Measurements from ENCODE around the gene RNFT2. TPM values are rescaled to one million over a fixed set of nuclear protein-coding genes. Genes with fewer than 3 reads are reported as not detected.
"Not testable (repeated sequence)": the region's sequence is repeated elsewhere in the genome, so short reads cannot be mapped to it uniquely, and the experiment has no call there.

RNFT2 gene
- polyA plus RNA-seq, 4 donors, result 2.6 to 6.8 (median 6.3) TPM

DNA sequence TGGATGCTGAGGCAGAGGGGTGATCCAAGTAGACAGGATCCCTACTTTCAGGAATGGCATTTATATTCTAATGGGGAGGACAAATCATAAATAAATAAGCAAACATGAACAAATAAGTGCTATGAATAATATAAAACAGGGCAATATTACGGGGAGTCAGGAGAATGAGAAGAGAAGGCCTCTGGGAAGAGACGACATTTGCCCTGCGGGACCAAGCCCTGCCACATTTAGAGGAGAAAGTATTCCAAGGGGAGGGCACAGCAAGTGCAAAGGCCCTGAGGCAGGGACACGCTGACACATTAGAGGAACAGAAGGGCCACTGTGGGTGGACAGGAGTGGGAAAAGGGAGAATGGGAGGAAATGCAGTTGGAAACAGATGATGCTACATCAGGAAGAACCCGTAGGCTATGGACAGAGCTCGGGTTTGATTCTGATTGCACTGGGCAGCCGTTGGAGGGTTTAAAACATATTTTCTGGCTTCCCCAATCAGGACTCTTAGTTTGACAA, 1.3 kb downstream of the RNFT2 start:
- DNase-seq (ENCODE audit: low read depth in 4 of 4, low spot score in 3 of 4), result no peak

DNA sequence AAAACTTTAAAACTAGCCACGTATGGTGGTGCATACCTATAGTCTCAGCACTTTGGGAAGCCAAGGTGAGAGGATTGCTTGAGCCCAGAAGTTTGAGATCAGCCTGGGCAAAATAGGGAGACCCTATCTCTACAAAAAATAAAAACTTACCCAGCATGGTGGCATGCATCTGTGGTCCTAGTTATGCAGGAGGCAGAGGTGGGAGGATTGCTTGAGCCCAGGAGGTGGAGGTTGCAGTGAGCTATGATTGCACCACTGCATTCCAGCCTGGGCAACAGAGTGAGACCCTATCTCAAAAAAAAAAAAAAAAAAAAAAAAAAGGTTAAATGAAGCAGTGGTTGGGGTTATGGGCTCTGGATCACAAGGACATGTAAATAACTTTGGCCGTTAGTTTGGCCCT, 4.7 kb downstream of the RNFT2 start:
- DNase-seq (ENCODE audit: low read depth in 4 of 4, low spot score in 3 of 4), result not testable (repeated sequence)

DNA sequence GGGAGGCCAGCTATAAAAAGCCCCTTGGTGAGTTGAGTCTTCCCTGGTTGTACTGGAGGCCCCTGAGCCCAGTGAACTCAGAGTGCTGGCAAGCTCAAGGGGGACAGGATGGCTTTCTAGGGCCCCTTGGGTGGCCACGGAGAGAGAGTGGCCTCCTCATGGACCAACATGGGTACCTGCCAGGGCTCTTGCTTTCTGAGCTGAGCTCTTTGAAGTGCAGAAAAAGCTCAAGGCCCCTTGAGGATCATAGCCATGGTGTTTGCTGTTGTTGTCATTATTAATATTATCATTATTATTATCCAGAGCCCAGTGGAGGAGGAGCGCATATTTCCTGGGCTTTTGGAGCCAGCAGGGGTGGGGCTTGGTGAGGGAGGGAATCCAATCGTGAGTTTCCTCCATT, 6.7 kb downstream of the RNFT2 start:
- DNase-seq (ENCODE audit: low read depth in 4 of 4, low spot score in 3 of 4), result no peak

DNA sequence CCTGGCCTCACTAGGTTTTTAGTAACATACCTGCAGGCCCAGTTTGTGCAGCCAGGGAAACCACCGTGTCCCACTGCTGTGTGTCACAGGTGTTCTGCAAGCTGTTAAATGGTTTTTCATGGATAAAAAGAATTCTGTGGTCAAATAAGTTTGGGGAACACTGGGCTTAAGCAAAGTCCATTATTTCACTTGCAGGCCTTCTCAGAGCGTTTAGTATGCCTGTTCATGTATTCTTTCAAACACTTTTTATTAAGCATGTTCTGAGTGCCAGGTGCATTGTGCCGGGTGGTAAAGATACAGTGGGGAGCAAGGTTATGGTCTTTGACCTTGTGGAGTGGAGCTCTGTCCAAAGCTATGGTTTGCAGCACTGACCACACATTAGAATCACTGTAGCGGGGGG, 7.4 kb downstream of the RNFT2 start:
- no peak for DNase-seq (ENCODE audit: low read depth in 4 of 4, low spot score in 3 of 4)

DNA sequence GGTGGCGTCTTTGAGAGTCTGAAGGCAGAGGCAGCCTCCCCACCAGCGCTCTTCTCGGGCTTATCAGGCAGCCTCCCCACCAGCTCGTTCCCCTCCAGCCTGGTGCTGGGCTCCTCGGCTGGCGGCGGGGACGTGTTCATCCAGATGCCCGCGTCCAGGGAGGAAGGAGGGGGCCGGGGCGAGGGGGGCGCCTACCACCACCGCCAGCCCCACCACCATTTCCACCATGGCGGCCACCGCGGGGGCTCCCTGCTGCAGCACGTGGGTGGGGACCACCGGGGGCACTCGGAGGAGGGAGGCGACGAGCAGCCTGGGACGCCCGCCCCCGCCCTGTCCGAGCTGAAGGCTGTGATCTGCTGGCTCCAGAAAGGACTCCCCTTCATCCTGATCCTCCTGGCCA, 11.8 kb downstream of the RNFT2 start:
- DNase-seq (ENCODE audit: low read depth in 4 of 4, low spot score in 3 of 4), result no peak

DNA sequence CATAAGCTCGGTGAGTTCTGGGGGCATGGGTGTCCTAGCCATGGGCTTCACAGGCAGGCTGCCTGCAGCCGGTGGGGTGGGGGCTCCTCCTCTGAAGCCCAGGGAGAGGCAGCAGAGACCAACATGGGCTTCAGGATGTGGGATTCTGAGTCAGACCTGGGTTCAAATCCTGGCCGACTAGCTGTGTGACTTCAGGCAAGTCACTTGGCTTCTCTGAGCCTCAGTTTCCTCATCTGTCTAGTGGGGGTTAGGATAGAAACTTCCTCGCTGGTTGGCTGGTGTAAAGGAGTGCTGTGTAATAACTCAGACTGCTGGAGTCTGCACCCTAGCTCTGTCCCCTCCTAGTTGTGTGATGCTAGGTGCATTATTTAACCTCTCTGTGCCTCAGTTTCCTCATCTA, 12.2 kb downstream of the RNFT2 start:
- DNase-seq (ENCODE audit: low read depth in 4 of 4, low spot score in 3 of 4), result no peak

DNA sequence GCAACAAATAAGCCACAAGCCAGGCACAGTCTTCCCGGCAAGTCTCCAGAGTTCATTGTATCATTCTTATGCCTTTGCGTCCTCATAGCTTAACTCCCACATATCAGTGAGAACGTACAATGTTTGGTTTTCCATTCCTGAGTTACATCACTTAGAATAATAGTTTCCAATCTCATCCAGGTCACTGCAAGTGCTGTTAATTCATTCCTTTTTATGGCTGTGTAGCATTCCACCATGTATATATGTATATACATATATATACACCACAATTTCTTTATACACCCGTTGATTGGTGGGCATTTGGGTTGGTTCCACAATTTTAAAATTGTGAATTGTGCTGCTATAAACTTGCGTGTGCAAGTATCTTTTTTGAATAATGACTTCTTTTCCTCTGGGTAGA, 16.0 kb downstream of the RNFT2 start:
- DNase-seq (ENCODE audit: low read depth in 4 of 4, low spot score in 3 of 4), result not testable (repeated sequence)

DNA sequence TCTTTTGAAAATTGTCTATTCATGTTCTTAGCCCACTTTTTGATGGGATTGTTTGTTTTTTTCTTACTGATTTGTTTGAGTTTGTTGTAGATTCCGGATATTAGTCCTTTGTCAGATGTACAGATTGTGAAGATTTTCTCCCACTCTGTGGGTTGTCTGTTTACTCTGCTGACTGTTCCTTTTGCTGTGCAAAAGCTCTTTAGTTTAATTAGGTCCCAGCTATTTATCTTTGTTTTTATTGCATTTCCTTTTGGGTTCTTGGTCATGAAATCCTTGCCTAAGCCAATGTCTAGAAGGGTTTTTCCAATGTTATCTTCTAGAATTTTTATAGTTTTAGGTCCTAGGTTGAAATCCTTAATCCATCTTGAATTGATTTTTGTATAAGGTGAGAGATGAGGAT, 16.7 kb downstream of the RNFT2 start:
- DNase-seq (ENCODE audit: low read depth in 4 of 4, low spot score in 3 of 4), result not testable (repeated sequence)

DNA sequence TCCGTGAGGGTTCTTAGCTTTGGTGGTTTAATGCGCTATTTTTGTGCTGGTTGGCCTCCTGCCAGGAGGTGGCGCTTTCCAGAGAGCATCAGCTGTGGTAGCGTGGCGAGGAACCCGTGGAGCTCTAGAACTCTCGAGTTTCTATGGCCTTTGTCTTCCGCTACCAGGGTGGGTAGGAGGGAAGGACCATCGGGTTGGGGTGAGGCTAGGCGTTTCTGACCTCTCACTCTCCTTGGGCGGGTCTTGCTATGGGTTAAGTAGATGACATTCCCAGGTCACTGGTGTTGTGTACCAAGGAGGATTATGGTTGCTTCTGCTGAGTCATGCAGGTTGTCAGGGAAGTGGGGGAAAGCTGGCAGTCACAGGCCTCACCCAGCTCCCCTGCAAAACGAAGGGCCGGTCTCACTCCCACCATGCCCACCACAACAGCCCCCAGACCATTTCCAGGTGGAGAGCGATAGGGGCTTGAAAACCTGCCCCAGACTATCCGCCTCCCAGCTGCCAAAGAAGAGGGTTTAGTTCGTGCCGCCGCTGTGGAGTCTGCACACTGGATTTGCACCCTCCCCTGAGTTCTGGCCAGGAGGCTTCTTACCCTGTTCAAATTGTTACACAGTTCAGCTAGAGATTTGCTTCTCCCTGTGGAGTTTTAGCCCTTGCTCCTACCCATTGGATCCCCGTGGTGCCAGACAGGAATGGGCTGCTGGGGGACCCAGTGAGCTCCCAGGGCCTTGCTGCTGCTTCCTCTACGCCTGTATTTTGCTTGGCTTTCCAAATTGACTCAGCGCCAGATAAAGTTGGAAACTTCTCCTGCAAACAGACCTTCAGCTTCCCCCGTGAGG, 21.9 kb downstream of the RNFT2 start:
- DNase-seq (ENCODE audit: low read depth in 4 of 4, low spot score in 3 of 4), result no peak

DNA sequence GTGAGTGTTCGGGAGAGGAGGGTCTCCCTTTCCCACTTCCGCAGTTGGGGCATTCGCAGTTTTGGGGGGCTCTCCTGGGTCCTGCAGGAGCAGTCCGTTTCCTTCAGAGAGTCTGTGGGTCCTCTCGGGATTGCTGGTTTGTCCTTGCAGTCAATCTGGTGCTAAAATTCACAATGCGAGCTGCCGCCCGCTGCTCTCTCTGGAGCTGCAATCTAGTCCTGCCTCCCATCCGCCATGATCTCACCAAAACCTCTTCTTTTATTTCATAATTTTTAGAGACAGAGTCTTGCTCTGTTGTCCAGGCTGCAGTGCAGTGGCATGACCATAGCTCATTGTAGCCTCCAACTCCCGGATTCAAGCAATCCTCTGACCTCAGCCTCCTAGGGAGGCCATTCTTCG, 22.5 kb downstream of the RNFT2 start:
- no peak for DNase-seq (ENCODE audit: low read depth in 4 of 4, low spot score in 3 of 4)

DNA sequence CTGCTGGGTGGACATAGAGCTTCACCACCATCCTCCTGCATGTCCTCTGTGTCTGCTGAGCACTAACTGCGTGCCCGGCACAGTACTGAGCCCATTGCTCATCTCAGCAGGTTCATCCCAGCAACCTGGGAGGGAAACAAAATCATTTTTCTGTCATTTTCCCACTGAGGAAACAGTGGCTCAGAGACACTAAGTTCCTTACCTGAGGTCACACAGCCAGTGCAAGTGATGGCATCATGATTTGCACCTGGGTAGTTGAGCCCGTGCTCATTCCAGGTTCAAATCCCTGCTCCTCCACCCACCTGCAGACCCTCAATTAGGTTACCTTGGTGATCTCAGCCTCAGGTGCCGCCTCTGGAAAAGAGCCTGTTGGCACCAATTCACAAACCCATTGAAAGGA, 23.4 kb downstream of the RNFT2 start:
- DNase-seq (ENCODE audit: low read depth in 4 of 4, low spot score in 3 of 4), result no peak

DNA sequence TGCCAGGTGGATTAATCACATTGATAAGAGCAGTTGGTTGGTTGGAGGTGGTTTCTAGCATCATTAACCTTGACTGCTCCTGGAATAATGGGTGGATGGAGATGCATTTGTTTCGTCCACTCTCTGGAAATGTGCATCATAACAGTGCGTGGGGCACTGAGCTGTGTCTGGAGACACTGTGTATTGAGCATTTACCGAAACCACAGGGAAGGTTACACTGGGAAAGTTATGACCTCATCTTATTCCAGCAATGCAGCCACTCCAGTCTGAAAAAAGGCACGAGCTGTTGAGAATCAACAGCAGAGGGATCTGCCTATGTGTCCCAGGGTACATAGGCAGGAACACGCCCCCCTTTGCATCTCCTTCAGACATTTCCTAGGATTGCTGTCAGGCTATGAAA, 27.2 kb downstream of the RNFT2 start:
- no peak for DNase-seq (ENCODE audit: low read depth in 4 of 4, low spot score in 3 of 4)

DNA sequence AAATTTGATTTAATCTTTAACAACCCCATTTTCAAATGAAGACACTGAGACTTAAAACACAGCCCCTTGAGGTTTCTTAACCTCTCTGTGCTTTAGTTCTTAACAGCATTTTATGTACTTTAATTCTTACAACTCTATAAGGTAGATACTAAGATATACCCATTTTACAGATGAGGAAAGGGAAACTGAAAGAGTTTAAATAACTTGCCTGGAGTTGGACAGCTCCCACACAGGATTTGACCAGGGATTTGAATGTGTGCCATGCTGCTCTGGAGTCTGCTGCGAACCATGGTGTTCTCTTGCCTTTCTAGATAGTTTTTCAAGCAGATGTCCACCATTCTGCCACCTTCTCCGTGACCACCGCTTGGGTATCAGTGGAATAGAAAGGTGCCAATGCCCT, 28.2 kb downstream of the RNFT2 start:
- no peak for DNase-seq (ENCODE audit: low read depth in 4 of 4, low spot score in 3 of 4)

DNA sequence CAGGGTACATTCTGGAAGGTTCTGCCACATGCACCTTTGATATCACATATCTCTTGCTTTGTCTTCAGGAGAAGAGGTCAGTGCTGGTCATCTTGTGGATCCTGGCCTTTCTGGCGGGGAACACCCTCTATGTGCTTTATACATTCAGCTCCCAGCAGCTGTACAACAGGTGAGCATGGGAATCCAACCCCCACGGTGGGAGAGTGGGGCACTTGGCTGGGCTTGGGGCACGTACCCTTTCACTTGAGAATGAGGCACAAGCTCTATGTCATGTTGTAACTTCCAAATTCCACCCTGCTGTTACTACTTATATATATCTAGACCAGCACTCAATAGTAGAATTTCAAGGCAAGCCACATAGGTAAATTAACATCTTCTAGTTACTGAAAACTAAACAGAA, 28.6 kb downstream of the RNFT2 start:
- no peak for DNase-seq (ENCODE audit: low read depth in 4 of 4, low spot score in 3 of 4)

DNA sequence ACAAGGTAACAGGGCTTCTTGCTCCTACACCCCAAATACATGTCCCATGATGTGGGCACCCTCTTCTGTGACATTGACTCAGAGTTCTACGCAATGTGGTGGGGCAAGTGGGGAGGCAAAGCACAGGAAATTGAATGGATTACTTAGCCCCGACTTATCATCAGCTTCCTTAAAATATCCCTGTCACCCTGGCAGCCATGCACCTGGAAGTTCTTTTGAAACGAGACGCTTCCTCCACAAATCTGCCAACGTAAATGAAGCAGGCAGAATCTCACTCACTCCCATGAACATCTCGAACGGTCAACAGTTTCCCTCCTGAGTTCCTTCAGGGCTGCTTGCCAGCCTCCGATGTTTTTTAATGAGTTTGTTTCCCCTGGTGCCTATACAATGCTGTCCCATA, 33.5 kb downstream of the RNFT2 start:
- DNase-seq (ENCODE audit: low read depth in 4 of 4, low spot score in 3 of 4), result no peak

DNA sequence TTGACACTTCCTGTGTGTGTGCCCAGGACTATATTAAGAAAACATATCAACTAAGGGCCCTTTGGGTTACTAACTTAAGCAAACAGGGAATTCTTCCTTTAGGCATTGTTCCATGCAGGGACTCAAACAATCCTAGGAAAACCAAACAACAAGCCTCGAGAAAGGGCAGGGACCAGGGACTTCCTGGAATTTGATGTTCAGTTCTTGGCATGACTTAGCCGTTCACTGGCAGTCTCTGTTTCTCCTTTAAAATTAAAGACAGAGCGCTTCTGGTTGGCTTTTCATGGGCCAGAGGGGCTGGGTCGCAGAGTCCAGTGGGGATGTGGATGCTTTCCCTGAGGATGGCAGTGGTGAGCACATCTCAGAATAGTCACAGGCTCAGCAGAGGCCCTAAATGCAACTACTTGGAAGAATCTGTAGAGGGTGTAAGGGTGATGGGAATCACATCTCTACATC, 35.2 kb downstream of the RNFT2 start:
- no peak for DNase-seq (ENCODE audit: low read depth in 4 of 4, low spot score in 3 of 4)

DNA sequence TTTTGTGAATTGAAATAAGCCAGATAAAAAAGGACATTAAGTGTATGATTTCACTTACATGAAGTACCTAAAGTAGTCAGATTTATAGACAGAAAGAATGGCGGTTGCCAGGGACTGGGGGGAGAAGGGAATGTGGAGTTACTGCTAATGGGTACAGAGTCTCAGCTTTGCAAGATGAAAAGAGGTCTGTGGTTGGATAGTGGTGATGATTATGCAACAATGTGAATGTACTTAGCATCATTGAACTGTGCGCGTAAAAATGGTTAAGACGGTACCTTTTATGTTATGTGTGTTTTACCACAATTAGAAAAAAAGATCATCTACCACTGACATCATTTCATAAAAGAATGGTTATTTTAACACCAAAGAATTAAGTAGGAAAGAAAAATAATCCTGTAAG, 35.9 kb downstream of the RNFT2 start:
- no peak for DNase-seq (ENCODE audit: low read depth in 4 of 4, low spot score in 3 of 4)

DNA sequence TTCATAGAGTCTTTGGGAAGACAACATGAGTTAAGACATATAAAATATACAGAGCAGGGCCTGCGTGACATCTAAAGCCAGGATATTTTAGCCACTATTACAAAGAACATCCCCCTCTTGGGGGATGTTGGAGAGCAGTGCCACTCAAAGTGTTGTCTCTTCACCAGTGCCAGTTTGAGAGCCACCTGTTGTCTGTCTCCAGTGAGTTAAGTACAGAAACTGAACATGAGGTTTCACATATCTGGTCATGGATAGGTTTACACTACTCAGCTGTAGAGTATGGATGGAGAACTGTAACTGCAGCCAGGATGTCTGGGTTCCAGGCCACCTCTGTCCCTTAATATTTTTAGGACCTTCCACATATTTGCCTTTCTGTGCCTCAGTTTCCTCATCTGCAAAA, 39.1 kb downstream of the RNFT2 start:
- no peak for DNase-seq (ENCODE audit: low read depth in 4 of 4, low spot score in 3 of 4)

DNA sequence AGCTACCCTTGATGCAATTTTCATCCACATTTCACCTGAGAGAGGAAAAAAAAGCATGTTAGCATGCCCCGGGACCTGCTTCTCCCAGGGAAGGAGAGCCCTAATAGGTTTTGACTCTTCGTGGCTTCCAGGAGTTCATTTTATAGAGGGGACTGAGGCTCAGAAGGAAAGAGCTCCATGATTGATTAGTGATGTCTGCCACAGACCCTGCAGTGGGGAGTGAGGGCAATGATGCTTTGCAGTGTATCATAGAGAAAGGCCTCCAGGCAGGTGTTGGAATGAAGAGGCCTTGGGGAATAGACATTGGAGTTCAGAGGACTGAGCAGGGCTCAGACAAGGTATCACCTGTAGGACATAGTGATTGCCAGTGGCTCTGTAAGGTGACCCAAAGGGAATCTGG, 41.5 kb downstream of the RNFT2 start:
- DNase-seq (ENCODE audit: low read depth in 4 of 4, low spot score in 3 of 4), result no peak

DNA sequence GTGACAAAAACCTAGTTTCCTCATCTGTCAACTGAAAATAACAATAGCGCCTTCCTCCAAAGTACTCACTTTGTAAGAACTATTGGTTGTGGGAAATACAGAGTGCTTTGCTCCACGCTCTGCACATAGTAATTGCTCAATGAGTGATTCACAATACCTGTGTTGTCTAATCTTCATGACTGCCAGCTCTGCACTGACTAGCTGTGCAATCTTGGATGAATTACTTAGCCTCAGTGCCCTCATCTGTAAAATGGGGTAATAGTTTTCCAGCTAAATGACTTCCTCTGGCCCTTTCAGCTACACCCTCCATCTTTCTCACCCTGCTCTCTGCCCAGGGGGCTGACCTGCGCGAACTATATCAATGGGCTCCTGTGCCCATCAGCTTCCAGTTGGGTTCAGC, 42.8 kb downstream of the RNFT2 start:
- DNase-seq (ENCODE audit: low read depth in 4 of 4, low spot score in 3 of 4), result no peak

DNA sequence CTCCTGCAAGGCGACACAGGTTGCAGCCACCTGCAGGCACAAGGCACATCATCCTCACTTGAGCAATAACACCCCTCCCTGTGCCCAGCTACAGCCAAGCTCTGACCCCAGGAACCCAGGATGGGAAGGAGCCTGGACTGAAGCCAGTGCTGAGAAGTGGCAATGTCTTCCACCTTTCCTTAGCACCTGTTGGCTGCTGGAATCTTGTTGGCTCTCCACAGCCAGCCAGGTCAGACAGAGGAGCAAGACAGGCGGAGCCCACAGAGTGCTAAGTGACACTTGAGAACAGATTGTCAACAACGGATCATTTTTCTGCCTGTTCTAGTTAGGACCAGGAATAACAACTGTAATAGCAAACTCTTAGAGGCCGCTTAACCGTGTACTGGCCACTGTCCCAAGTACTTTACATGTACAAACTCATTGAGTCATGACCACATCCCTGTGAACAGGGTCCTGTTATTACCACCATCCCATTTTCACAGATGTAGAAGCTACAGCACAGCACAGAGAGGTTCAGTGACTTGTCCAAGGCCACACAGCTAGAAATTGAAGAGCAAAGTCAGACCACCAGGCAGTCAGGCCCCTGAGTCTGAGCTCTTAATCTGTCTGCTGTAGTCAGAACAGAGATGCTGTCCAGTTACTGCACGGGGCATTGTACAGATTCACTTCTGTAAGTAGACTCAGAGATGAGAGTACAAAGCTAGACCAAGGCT, 45.6 kb downstream of the RNFT2 start:
- DNase-seq (ENCODE audit: low read depth in 4 of 4, low spot score in 3 of 4), result no peak

DNA sequence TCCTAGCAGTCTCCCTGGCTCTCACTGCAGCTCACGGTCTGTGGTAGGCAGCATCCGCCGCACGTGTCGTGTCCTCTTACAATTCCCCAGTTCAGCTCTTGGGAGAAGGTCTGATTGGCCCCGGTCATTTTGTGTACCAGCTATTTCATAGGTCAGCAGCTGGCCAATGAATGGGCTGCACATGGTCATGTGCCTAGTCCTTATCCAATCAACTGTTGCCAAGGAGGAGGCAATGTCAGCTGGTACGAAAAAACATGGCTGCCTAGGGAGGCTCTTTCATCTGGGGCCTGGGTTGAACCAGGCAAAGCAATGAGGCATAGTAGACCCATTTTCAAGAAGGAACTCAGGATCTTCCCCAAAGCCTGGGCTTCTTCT, 46.1 kb downstream of the RNFT2 start:
- DNase-seq (ENCODE audit: low read depth in 4 of 4, low spot score in 3 of 4), result no peak
